Measurements from ENCODE around the gene DMRTC2. TPM values are rescaled to one million over a fixed set of nuclear protein-coding genes. Genes with fewer than 3 reads are reported as not detected.

DMRTC2 gene
- polyA plus RNA-seq, 1 experiment = not detected

GRCh38 chr19:41868120-41868988 is 23.5 kb downstream of the DMRTC2 start:
- POLR2A ChIA-PET = interaction anchor here (1.7 kb wide), 1 partner anchor 8 kb away, joined by 6 read pairs; the partner anchor contains the start of gene RPS19
- Histone ChIP-seq H3K27ac (ENCODE audit: low read depth, low read length) (no peak overlapping the region), H3K9me3 (ENCODE audit: control insufficient read depth, insufficient read depth, low read length) (no peaks in the 10 kb centered on the region), H3K4me3 (ENCODE audit: low read depth, low read length) (no peak overlapping the region), H3K27me3 (ENCODE audit: control insufficient read depth, insufficient read depth, low read length) (no peaks in the 10 kb centered on the region)
- CTCF ChIA-PET = no interaction called here
- TF ChIP-seq CTCF (IDR thresholded peaks at IDR 0.05; ENCODE audit: low read depth, low read length) = no peak
- no peak for DNase-seq (ENCODE audit: low read depth, low spot score)

GRCh38 chr19:41868989-41869300 is 24.1 kb downstream of the DMRTC2 start:
- POLR2A ChIA-PET = interaction anchor here (1.7 kb wide), 1 partner anchor 9 kb away, joined by 6 read pairs; the partner anchor contains the start of gene RPS19

GRCh38 chr19:41869374-41869955 is 24.6 kb downstream of the DMRTC2 start:
- no peak for TF ChIP-seq CTCF (IDR thresholded peaks at IDR 0.05; ENCODE audit: low read depth, low read length)
- no peak for DNase-seq (ENCODE audit: low read depth, low spot score)
- ChIA-PET POLR2A (interaction anchor here (1.2 to 1.8 kb wide), 3 partner anchors 9 to 14 kb away, joined by 3 to 6 read pairs (median 6); partner anchors contain the start of gene RPS19), CTCF (no interaction called here)
- Histone ChIP-seq H3K27ac (ENCODE audit: low read depth, low read length) (peak overlapping the region; percentile 11), H3K4me3 (ENCODE audit: low read depth, low read length) (no peak overlapping the region), H3K27me3 (ENCODE audit: control insufficient read depth, insufficient read depth, low read length) (no peaks in the 10 kb centered on the region), H3K9me3 (ENCODE audit: control insufficient read depth, insufficient read depth, low read length) (no peaks in the 10 kb centered on the region)

More at GRCh38 chr19:41868989-41869300, 24.1 kb downstream of the DMRTC2 start:
- Histone ChIP-seq H3K9me3 (ENCODE audit: control insufficient read depth, insufficient read depth, low read length) (no peaks in the 10 kb centered on the region), H3K27me3 (ENCODE audit: control insufficient read depth, insufficient read depth, low read length) (no peaks in the 10 kb centered on the region), H3K27ac (ENCODE audit: low read depth, low read length) (peak overlapping the region; percentile 21), H3K4me3 (ENCODE audit: low read depth, low read length) (no peak overlapping the region)
- CTCF ChIA-PET = no interaction called here
- DNase-seq (ENCODE audit: low read depth, low spot score) = no peak
- no peak for TF ChIP-seq CTCF (IDR thresholded peaks at IDR 0.05; ENCODE audit: low read depth, low read length)

GRCh38 chr19:41870401-41870873 is 25.6 kb downstream of the DMRTC2 start:
- ChIA-PET CTCF (interaction anchor here (0.8 kb wide), 1 partner anchor 64 kb away, joined by 3 read pairs; no protein-coding TSS in a partner anchor), POLR2A (interaction anchor here (0.6 to 1.8 kb wide), 6 partner anchors 10 to 462 kb away, joined by 3 to 6 read pairs (median 3); partner anchors contain the start of gene RPS19)
- H3K4me3 ChIP-seq (ENCODE audit: low read depth, low read length) = no peak overlapping the region
- no peak for DNase-seq (ENCODE audit: low read depth, low spot score)
- no peaks in the 10 kb centered on the region for H3K9me3 ChIP-seq (ENCODE audit: control insufficient read depth, insufficient read depth, low read length)
- H3K27me3 ChIP-seq (ENCODE audit: control insufficient read depth, insufficient read depth, low read length) = no peaks in the 10 kb centered on the region
- no peak overlapping the region for H3K27ac ChIP-seq (ENCODE audit: low read depth, low read length)
- no peak for TF ChIP-seq CTCF (IDR thresholded peaks at IDR 0.05; ENCODE audit: low read depth, low read length)
